Amniotic stem cell (primary cell): Measurements from ENCODE around the gene NOS3.
"Not testable (repeated sequence)": the region's sequence is repeated elsewhere in the genome, so short reads cannot be mapped to it uniquely, and the experiment has no call there.

ENCODE experiments used
- DNase-seq: peaks from one replicate; lab custom pipeline; 2025; lab: John Stamatoyannopoulos, UW

Gene NOS3

GRCh38 chr7:151000897-151001495 lies 10.2 kb downstream of the NOS3 start:
- DNase-seq, result no peak

DNA sequence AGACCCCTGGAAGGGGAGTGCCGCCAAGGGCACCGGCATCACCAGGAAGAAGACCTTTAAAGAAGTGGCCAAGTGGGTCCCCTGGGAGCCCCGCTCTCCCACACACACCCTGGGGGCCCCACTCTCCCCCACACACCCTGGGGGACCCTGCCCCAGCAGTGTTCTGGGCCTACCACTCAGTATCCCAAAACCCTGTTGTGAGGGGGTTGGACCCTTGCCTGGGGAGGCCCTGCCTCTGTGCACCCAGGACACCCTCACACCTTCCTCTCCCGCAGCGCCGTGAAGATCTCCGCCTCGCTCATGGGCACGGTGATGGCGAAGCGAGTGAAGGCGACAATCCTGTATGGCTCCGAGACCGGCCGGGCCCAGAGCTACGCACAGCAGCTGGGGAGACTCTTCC lies 10.7 kb downstream of the NOS3 start:
- DNase-seq, result no peak

- DNase-seq, result no peak
These were observed 12.8 kb downstream of the NOS3 start for GRCh38 chr7:151003572-151003971.

GRCh38 chr7:151005566-151005965 lies 14.7 kb downstream of the NOS3 start:
- no peak for DNase-seq

DNA sequence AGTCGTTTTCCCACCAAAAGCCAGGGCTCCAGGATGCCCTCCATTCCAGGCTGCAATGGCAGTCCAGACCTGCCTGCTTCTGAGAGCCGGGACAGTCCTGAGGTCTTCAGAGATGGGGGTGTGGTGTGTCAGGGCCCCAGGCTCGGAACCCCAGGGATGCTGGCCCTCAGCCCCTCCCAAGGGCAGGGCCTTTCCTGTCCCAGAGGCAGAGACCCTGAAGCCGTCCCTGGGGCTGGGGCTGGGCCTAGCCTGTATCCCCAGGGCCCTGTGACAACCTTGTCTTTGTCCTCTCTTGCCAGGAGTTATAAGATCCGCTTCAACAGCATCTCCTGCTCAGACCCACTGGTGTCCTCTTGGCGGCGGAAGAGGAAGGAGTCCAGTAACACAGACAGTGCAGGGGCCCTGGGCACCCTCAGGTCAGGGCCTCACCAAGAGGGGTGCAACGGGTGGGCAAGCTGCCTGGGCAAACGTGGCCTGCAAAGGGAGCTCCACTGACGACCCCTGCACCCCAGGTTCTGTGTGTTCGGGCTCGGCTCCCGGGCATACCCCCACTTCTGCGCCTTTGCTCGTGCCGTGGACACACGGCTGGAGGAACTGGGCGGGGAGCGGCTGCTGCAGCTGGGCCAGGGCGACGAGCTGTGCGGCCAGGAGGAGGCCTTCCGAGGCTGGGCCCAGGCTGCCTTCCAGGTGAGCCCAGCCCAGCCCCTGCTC lies 15.9 kb downstream of the NOS3 start:
- no peak for DNase-seq

DNA sequence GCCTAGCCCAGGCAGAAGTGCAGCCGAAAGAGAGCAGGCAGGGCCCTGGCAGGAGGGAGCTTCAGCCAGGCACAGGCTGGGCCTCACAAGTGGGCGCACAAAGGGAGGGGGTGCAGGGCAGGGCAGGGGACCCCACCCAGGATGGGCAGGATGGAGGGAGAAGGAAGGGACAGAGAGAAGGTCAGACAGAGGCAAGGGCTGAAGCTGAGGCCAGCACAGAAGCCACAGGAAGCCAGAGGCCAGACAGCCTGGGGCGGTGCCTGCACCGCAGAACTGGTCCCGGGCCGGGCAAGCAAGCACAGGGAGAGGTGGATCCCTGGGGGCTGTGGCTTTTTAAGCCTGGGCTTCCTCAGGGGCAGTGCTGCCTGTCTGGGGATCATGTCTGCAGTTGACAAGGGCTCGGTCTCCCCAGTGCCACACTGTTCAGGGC lies 16.7 kb downstream of the NOS3 start:
- no peak for DNase-seq

DNA sequence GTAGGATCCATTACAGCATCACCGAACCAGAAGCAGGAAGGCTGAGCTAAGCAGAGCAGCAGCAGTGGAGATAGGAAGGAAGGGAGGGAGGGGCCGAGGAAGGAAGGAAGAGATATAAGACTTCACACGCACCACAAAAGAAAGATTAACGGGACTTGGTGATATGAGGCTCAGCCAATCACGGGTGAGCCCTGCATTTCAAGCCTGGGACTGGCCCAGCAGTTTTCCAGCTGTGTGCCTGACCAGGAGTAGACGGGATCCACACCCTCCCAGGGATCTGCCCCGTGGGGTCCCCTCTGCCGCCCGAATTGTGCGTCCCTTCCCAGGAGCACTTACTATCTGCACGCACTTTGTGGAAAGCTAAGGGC lies 17.3 kb downstream of the NOS3 start:
- DNase-seq, result no peak

DNA sequence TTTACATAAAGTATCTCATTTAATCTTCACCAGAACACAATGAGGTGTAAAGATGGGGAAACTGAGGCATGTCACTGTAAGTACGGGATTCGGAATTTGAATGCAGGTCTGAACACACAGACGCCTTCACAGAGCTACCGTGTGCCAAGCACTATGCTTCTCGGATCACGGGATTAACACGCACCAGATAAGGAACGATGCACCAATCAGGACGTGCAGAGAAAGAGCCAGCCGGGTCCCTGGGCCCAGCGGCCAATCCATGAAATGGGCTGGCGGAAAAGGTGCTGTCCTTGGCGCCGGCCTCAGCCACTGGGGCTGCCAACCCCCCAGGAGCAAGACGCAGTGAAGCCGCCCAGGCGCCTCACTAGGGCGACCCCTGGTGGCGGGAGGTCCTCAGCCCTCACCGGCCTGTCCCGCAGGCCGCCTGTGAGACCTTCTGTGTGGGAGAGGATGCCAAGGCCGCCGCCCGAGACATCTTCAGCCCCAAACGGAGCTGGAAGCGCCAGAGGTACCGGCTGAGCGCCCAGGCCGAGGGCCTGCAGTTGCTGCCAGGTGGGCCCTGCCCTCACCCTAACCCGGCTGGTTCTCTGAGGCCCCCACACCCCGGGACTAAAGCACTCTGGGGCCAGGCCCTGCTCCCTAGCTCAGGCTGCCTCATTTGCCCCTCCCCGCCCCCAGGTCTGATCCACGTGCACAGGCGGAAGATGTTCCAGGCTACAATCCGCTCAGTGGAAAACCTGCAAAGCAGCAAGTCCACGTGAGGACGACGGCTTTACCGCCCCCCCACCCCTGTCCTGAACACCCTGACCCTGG lies 17.9 kb downstream of the NOS3 start:
- DNase-seq, result no peak

GRCh38 chr7:151009327-151010036 lies 18.7 kb downstream of the NOS3 start:
- DNase-seq, result no peak

DNA sequence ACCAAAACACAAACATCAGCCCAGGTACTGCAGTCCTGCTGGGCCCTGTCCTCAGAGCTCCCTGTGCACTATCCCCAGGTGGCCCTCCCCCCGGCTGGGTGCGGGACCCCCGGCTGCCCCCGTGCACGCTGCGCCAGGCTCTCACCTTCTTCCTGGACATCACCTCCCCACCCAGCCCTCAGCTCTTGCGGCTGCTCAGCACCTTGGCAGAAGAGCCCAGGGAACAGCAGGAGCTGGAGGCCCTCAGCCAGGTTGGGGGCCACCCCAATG lies 19.2 kb downstream of the NOS3 start:
- DNase-seq, result no peak

- no peak for DNase-seq
These were observed 19.7 kb downstream of the NOS3 start for GRCh38 chr7:151010307-151011096.

DNA sequence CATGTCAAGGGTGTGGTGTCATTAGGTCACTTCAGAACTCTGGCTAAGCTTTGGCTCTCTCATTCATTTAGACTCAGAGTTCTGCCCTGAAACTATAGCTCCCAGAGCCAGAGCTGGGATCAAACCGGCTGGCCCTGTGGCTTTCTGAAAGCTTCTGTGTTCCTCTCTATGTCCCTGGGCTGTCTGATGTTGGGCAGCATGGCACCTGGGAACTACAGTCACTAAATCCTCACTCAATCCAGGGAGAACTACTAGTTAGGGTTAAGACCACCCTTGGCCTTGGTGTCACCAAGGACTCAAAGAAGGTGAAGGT lies 20.2 kb downstream of the NOS3 start:
- DNase-seq, result no peak

- not testable (repeated sequence) for DNase-seq
These were observed 20.8 kb downstream of the NOS3 start for GRCh38 chr7:151011616-151012015.

DNA sequence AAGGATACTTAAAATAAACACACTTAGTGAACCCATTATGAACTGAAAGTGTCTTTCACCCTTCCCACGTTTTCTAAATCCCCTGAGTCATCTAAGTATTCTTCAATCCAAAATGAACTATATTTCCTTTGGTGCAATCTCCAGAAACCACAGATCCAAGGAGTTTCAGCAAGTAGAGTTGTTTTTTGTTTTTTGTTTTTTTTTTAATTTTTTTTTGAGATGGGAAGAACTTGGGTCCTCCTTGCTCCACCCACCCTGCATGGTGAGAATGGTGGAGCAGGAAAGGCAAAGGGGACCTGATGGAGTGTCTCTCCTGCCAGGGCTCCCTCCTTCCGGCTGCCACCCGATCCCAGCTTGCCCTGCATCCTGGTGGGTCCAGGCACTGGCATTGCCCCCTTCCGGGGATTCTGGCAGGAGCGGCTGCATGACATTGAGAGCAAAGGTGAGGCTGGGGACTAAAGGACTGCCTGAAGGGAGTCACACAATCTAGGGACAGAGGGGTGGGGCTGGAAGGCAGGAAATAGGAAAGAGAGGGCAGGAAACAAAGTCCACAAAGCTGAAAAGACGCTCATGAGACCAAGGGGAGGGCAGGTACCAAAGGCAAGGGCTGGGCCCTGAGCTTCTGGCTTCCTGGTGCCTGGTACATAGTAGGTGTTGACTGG lies 21.3 kb downstream of the NOS3 start:
- DNase-seq, result no peak

DNA sequence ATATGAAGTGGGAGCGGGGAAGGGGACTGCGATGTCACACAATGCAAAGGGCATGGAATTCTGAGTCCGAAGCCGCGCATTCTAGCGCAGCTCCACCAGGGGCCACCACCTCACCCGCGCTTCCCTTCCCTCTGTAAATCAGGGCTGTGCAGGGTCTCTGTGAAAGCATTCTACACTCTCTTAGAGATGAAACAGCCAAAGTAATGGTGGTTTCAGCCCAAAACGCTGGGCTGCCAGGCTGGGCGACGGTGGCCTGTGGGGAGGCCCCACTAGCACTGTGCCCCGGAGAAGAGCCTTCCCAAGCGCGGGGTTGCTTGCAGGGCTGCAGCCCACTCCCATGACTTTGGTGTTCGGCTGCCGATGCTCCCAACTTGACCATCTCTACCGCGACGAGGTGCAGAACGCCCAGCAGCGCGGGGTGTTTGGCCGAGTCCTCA lies 22.1 kb downstream of the NOS3 start:
- no peak for DNase-seq

DNA sequence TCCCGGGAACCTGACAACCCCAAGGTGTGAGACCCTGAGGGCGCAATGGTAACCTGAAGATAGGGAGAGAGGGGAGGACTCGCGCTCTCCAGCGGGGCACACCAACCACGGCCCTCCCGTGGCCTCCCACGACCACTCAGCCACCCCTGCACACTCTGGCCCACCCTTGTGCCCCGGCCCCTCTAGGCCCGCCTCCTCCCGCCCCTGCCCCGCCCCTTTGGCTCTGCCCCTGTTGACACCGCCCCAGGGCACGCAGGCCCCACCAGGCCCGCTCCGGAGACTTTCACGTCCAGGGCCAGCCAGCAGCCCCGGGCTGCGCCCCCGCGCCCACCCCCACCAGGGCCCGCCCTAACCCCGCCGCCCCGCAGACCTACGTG lies 22.5 kb downstream of the NOS3 start:
- DNase-seq, result no peak

DNA sequence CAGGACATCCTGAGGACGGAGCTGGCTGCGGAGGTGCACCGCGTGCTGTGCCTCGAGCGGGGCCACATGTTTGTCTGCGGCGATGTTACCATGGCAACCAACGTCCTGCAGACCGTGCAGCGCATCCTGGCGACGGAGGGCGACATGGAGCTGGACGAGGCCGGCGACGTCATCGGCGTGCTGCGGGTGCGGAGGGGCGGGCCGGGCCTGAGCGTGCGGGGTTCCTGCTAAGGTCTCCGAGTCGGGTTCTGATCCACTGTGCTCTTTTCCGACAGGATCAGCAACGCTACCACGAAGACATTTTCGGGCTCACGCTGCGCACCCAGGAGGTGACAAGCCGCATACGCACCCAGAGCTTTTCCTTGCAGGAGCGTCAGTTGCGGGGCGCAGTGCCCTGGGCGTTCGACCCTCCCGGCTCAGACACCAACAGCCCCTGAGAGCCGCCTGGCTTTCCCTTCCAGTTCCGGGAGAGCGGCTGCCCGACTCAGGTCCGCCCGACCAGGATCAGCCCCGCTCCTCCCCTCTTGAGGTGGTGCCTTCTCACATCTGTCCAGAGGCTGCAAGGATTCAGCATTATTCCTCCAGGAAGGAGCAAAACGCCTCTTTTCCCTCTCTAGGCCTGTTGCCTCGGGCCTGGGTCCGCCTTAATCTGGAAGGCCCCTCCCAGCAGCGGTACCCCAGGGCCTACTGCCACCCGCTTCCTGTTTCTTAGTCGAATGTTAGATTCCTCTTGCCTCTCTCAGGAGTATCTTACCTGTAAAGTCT lies 23.1 kb downstream of the NOS3 start:
- peak; percentile 22 for DNase-seq

GRCh38 chr7:151014950-151015349 lies 24.1 kb downstream of the NOS3 start:
- no peak for DNase-seq

DNA sequence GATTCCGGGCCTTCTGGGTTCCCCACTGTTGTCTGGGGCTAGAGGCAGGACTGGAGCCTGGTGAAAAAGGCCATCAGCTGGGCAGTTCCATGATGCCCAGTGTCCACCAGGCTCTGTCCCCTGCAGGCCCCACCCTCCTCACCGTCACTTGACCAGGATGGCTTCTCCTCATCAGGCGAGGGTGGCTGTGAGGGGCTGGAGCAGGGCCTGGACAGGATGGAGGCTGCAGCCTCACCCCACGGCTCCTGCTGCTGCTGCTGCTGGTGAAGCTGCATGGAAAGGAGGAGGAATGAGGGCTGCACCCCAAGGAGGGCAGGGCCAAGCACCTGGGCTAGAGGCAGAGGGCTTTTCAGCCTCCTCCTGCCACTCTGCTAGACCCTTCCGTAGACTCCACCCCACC lies 25.1 kb downstream of the NOS3 start:
- DNase-seq, result no peak

- DNase-seq, result no peak
These were observed 25.7 kb downstream of the NOS3 start for GRCh38 chr7:151016505-151016904.

DNA sequence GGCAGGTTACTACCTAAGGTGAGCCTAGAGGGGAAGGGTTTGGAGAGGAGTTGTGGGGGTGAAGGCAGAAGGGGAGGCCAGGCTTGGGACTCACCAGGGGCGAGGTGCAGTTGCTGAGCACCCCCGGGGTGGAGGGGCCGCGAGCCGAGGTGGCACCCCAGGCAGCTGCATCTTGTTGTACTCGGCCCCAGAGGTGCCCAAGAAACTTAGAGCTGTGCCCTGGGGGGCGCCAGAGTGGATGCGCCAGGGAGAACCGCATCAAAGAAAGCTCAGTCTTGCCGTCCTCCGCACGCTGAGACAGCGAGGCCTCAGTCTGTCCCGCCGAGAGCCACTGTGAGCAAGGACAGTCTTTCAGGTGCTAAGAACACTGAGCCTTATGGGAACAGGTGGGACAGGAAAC lies 26.1 kb downstream of the NOS3 start:
- no peak for DNase-seq
